Measurements from ENCODE around the gene APLP2.
"Not testable (repeated sequence)": the region's sequence is repeated elsewhere in the genome, so short reads cannot be mapped to it uniquely, and the experiment has no call there.

The APLP2 gene

DNA sequence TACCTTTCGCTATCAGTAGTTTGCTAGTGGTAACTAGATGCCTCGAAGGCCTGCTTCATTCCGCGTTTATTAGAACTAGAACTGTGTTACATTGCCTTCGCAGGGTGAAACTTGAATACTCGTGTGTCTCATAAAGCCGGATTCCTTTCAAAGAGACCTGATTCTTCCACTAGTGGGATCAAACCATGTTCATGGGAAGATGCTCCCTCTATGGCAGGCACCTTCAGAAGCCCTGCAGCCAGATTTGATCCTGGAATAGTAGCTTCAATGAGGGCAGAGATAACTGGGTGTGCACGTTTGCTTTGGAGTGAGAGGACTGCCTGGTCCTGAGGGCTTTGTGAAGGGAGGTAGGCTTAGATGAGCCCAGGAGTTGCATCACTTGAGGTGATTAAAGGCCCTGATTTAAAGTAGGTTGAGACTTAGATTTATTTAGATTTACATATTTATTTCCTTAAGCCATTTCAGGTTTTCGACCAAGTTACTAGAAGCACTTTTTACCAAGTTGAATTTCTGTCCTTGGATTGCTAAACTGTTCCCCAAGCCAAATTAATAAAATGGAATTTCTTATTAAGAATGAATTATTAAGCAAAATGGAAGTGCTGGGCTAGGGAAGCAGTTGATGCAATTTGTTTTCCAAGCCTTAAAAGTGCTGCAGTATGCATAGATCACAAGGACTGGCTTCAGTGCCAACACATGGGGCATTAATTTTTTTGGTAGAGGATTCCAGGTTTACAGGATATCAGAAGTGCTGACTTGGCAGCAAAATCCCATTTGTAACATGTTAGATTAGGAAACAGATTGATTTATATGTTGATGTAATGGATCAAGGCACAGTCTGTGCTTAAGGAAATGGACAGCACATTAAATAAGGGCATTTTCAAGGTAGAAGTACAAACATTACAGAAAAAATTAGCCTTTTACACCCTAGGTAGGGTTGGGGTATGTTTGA is 32.9 kb downstream of the APLP2 start:
- H3K4me1 ChIP-seq, result no peaks in the 10 kb centered on the region; the same call in 1 of the 2 replicates
- no peak overlapping the region for H3K4me3 ChIP-seq
- no peaks in the 10 kb centered on the region for H3K9me3 ChIP-seq
- DNase-seq (ENCODE audit: low spot score in 2 of 2), result no peak
- H3K27me3 ChIP-seq (ENCODE audit: low read depth), result no peaks in the 10 kb centered on the region
- in situ Hi-C loops (cut with MboI; ENCODE audit: low sequenced_read_pairs), result no loop called here
- H3K36me3 ChIP-seq (replicated peaks), result no peaks in the 10 kb centered on the region

DNA sequence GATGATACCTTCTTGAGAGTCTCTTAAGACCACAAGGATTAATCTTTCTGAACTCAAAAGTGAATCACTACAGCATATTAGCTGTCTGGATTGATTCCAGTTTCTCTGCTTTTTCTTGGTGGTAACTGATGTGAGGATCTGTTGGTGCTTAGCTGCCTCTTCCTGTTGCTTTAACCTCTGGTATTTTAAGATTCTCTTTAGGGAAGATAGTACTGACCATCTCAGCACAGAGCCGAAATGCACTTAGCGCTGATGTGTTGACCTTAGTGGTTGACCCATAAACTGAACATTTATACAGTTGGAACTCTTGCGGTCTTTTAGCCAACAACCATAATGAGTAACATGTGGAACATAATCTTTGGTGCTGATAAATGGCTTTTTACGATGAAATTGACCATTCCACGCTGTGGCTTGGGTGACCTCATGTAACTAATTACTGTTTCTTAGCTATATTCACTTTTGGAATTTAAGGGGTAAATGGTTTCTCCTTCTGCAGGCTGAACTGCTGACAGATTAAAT is 33.7 kb downstream of the APLP2 start:
- in situ Hi-C loops (cut with MboI; ENCODE audit: low sequenced_read_pairs), result no loop called here
- H3K36me3 ChIP-seq (replicated peaks), result no peaks in the 10 kb centered on the region
- H3K9me3 ChIP-seq, result no peaks in the 10 kb centered on the region
- no peak overlapping the region for H3K4me3 ChIP-seq
- H3K27me3 ChIP-seq (ENCODE audit: low read depth), result no peaks in the 10 kb centered on the region
- no peaks in the 10 kb centered on the region; the same call in 1 of the 2 replicates for H3K4me1 ChIP-seq
- no peak for DNase-seq (ENCODE audit: low spot score in 2 of 2)

DNA sequence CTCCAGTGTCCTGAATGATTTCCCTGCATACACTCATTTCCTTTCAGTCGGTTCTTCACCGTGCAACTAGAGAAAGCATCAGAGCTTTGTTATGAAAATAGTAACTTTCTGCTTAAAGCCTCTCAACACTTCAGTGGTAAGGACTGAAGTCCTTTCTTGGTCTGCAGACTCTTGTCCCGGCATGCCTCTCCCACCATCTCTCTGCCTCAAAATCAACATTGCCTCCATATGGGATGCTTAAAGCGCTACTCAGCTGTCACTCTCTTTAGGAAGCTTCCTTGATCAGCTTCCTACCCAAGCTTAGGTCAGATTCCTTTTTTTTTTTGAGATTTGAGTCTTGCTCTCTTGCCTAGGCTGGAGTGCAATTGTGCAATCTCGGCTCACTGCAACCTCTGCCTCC is 36.7 kb downstream of the APLP2 start:
- in situ Hi-C loops (cut with MboI; ENCODE audit: low sequenced_read_pairs), result no loop called here
- no peaks in the 10 kb centered on the region; the same call in 1 of the 2 replicates for H3K4me1 ChIP-seq
- H3K4me3 ChIP-seq, result no peak overlapping the region
- peaks cover 13% of the 10 kb centered on the region for H3K36me3 ChIP-seq (replicated peaks)
- no peaks in the 10 kb centered on the region for H3K27me3 ChIP-seq (ENCODE audit: low read depth)
- no peak for DNase-seq (ENCODE audit: low spot score in 2 of 2)
- H3K9me3 ChIP-seq, result no peaks in the 10 kb centered on the region

DNA sequence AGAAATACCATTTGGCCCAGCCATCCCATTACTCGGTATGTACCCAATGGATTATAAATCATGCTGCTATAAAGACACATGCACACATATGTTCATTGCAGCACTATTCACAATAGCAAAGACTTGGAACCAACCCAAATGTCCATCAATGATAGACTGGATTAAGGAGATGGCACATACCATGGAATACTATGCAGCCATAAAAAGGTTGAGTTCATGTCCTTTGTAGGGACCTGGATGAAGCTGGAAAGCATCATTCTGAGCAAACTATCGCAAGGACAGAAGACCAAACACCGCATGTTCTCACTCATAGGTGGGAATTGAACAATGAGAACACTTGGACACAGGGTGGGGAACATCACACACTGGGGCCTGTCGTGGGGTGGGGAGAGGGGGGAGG is 39.0 kb downstream of the APLP2 start:
- H3K9me3 ChIP-seq; H3K4me3 ChIP-seq; DNase-seq (ENCODE audit: low spot score in 2 of 2); in situ Hi-C loops (cut with MboI; ENCODE audit: low sequenced_read_pairs); H3K4me1 ChIP-seq; H3K27me3 ChIP-seq (ENCODE audit: low read depth): not testable (repeated sequence)
- peaks cover 29% of the 10 kb centered on the region for H3K36me3 ChIP-seq (replicated peaks)

GRCh38 chr11:130109386-130109785 is 39.7 kb downstream of the APLP2 start:
- no peaks in the 10 kb centered on the region for H3K27me3 ChIP-seq (ENCODE audit: low read depth)
- in situ Hi-C loops (cut with MboI; ENCODE audit: low sequenced_read_pairs), result no loop called here
- H3K9me3 ChIP-seq, result no peaks in the 10 kb centered on the region
- no peaks in the 10 kb centered on the region; the same call in 1 of the 2 replicates for H3K4me1 ChIP-seq
- no peak overlapping the region for H3K4me3 ChIP-seq
- H3K36me3 ChIP-seq (replicated peaks), result peaks cover 35% of the 10 kb centered on the region
- DNase-seq (ENCODE audit: low spot score in 2 of 2), result no peak

DNA sequence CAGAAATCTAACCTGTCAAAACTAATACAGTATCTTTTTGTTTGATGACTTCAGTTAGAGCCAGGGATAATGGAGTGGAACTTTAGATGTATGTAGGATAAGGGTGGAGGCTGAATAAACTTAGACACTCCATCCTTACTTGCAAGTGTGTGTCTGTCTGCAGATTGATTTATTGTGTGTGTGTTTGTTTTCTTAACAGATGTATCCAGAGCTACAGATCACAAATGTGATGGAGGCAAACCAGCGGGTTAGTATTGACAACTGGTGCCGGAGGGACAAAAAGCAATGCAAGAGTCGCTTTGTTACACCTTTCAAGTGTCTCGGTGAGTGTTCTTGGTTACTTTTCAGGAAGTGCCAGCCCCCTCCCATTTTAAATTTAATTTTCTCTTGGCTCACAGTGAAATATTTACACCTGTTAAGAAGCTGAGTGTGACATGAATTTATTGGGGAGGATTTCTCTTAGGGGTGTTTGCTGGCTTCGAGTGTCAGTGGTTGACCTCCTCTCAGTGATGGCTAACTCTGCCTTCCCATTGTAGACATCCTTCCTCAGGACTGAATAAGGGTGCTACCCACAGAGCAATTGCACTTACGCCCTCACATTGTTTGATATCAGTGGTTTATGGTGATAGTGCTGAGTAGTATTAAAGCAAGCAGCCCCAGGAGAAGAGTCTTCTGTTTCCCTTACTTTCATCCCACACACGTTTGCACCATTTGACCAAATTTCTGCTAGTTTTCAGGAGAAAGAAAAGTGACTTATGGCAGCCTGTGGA is 40.8 kb downstream of the APLP2 start:
- DNase-seq (ENCODE audit: low spot score in 2 of 2), result no peak
- in situ Hi-C loops (cut with MboI; ENCODE audit: low sequenced_read_pairs), result no loop called here

GRCh38 chr11:130112071-130112830 is 42.6 kb downstream of the APLP2 start:
- Histone ChIP-seq H3K9me3 (no peaks in the 10 kb centered on the region), H3K4me3 (no peak overlapping the region), H3K4me1 (no peaks in the 10 kb centered on the region), H3K27me3 (ENCODE audit: low read depth) (no peaks in the 10 kb centered on the region), H3K36me3 (replicated peaks) (peaks cover 38% of the 10 kb centered on the region)
- DNase-seq (ENCODE audit: low spot score in 2 of 2), result no peak
- in situ Hi-C loops (cut with MboI; ENCODE audit: low sequenced_read_pairs), result no loop called here

More for the DNA sequence above, 40.8 kb downstream of the APLP2 start:
- H3K27me3 ChIP-seq (ENCODE audit: low read depth), result no peaks in the 10 kb centered on the region
- no peaks in the 10 kb centered on the region for H3K9me3 ChIP-seq
- H3K4me3 ChIP-seq, result no peak overlapping the region
- H3K4me1 ChIP-seq, result no peaks in the 10 kb centered on the region
- H3K36me3 ChIP-seq (replicated peaks), result peaks cover 38% of the 10 kb centered on the region

- no peaks in the 10 kb centered on the region for H3K9me3 ChIP-seq
- no peaks in the 10 kb centered on the region for H3K27me3 ChIP-seq (ENCODE audit: low read depth)
- in situ Hi-C loops (cut with MboI; ENCODE audit: low sequenced_read_pairs), result no loop called here
- H3K4me3 ChIP-seq, result no peak overlapping the region
- H3K36me3 ChIP-seq (replicated peaks), result peaks cover 36% of the 10 kb centered on the region
- H3K4me1 ChIP-seq, result no peaks in the 10 kb centered on the region
- DNase-seq (ENCODE audit: low spot score in 2 of 2), result no peak
These were observed 44.6 kb downstream of the APLP2 start for GRCh38 chr11:130114281-130114680.

GRCh38 chr11:130114726-130115125 is 45.0 kb downstream of the APLP2 start:
- H3K36me3 ChIP-seq (replicated peaks), result peaks cover 36% of the 10 kb centered on the region
- no peaks in the 10 kb centered on the region for H3K4me1 ChIP-seq
- no peak for DNase-seq (ENCODE audit: low spot score in 2 of 2)

GRCh38 chr11:130115218-130115617 is 45.5 kb downstream of the APLP2 start:
- no peaks in the 10 kb centered on the region for H3K9me3 ChIP-seq
- no peak overlapping the region for H3K4me3 ChIP-seq
- H3K27me3 ChIP-seq (ENCODE audit: low read depth), result no peaks in the 10 kb centered on the region
- DNase-seq (ENCODE audit: low spot score in 2 of 2), result no peak
- H3K36me3 ChIP-seq (replicated peaks), result peaks cover 36% of the 10 kb centered on the region
- in situ Hi-C loops (cut with MboI; ENCODE audit: low sequenced_read_pairs), result no loop called here
- no peaks in the 10 kb centered on the region for H3K4me1 ChIP-seq

More at GRCh38 chr11:130114726-130115125, 45.0 kb downstream of the APLP2 start:
- Histone ChIP-seq H3K27me3 (ENCODE audit: low read depth) (no peaks in the 10 kb centered on the region), H3K4me3 (no peak overlapping the region), H3K9me3 (no peaks in the 10 kb centered on the region)
- in situ Hi-C loops (cut with MboI; ENCODE audit: low sequenced_read_pairs), result no loop called here

DNA sequence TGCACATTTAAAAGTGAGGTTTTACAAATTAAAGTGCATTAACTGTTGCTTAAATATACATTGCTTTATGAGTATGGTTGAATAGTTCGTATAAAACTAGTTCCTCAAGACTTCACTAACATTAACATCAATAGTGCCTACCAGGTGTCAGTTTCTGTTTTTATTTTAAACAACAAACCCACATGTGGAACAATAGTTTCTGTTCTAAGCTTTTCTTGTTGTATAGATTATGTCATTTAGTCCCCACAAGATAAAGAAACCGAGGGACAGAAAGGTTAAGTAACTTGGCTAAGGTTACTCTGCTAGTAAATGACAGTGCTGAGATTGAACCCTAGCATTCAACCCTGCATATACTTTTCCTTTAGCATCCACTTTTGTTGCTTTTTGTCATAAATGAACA is 48.5 kb downstream of the APLP2 start:
- no peak for DNase-seq (ENCODE audit: low spot score in 2 of 2)
- no peaks in the 10 kb centered on the region for H3K4me1 ChIP-seq
- no peaks in the 10 kb centered on the region for H3K27me3 ChIP-seq (ENCODE audit: low read depth)
- in situ Hi-C loops (cut with MboI; ENCODE audit: low sequenced_read_pairs), result no loop called here
- peaks cover 36% of the 10 kb centered on the region for H3K36me3 ChIP-seq (replicated peaks)
- no peak overlapping the region for H3K4me3 ChIP-seq
- no peaks in the 10 kb centered on the region for H3K9me3 ChIP-seq

- Histone ChIP-seq H3K4me3 (no peak overlapping the region), H3K9me3 (no peaks in the 10 kb centered on the region), H3K4me1 (no peaks in the 10 kb centered on the region), H3K36me3 (replicated peaks) (peaks cover 38% of the 10 kb centered on the region), H3K27me3 (ENCODE audit: low read depth) (no peaks in the 10 kb centered on the region)
- in situ Hi-C loops (cut with MboI; ENCODE audit: low sequenced_read_pairs), result no loop called here
- no peak for DNase-seq (ENCODE audit: low spot score in 2 of 2)
These were observed 49.1 kb downstream of the APLP2 start for GRCh38 chr11:130118636-130119387.

DNA sequence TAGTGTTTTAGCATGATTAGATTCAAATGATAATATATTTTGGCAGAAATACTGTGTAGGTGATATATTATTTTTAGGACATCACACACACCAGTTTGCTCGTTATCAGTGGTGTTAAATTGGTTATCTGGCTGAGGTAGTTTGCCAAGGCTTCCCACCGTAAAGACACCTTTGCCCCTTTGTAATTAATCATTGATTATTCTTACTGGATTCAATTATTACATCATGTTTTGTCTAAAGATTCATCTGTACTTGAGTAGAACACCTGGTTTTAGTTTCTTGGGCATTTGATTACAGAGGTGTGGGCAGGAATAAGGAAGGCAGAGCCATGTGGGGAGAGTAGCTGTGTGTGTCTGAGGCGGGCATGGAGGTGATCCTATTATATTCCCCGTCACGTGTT is 50.4 kb downstream of the APLP2 start:
- no peak for DNase-seq (ENCODE audit: low spot score in 2 of 2)
- in situ Hi-C loops (cut with MboI; ENCODE audit: low sequenced_read_pairs), result no loop called here
- Histone ChIP-seq H3K9me3 (no peaks in the 10 kb centered on the region), H3K36me3 (replicated peaks) (peaks cover 46% of the 10 kb centered on the region), H3K4me1 (no peaks in the 10 kb centered on the region), H3K4me3 (no peak overlapping the region), H3K27me3 (ENCODE audit: low read depth) (no peaks in the 10 kb centered on the region)
